CD4-positive, alpha-beta T cell treated with Interferon alpha-2 for 1 hour (primary cell): ENCODE data around the gene ANKMY2.
"Not testable (repeated sequence)": the region's sequence is repeated elsewhere in the genome, so short reads cannot be mapped to it uniquely, and the experiment has no call there.

Experiments
- DNase-seq, 2 donors: peaks; one replicate each; pipeline ENCODE4 v3.0.0-alpha.2; 2020 to 2022

ANKMY2 gene

GRCh38 chr7:16645593-16646471 lies at the start of gene ANKMY2, which contains the start of gene BZW2:
ANKMY2 (minus strand) TSS chr7:16645754; CDS start chr7:16645573, 181 bp downstream.
BZW2 (plus strand) TSS chr7:16646181; CDS start chr7:16665444, 19,263 bp downstream.
- peak; percentile 94 for DNase-seq

- no peak for DNase-seq
Observed at GRCh38 chr7:16694806-16695205, 49.3 kb upstream of the ANKMY2 start.

- DNase-seq: no peak
Observed at GRCh38 chr7:16693601-16694318, 48.2 kb upstream of the ANKMY2 start.

GRCh38 chr7:16691241-16691640 lies 45.7 kb upstream of the ANKMY2 start:
- DNase-seq: no peak

- no peak for DNase-seq
Observed at GRCh38 chr7:16688249-16688648, 42.7 kb upstream of the ANKMY2 start.

GRCh38 chr7:16685535-16685934 lies 40.0 kb upstream of the ANKMY2 start:
- no peak for DNase-seq

- DNase-seq: peak in 1 of 2 donors; percentile 5
Observed at GRCh38 chr7:16684935-16685334, 39.4 kb upstream of the ANKMY2 start.

- not testable (repeated sequence) for DNase-seq
Observed at GRCh38 chr7:16678645-16679566, 33.4 kb upstream of the ANKMY2 start.

- no peak for DNase-seq
Observed at GRCh38 chr7:16677978-16678494, 32.5 kb upstream of the ANKMY2 start.

GRCh38 chr7:16675277-16675676 lies 29.7 kb upstream of the ANKMY2 start:
- no peak for DNase-seq

GRCh38 chr7:16671811-16672210 lies 26.3 kb upstream of the ANKMY2 start:
- no peak for DNase-seq

- DNase-seq: no peak
Observed at GRCh38 chr7:16670731-16671344, 25.3 kb upstream of the ANKMY2 start.

- no peak for DNase-seq
Observed at GRCh38 chr7:16670021-16670420, 24.5 kb upstream of the ANKMY2 start.

- no peak for DNase-seq
Observed at GRCh38 chr7:16669581-16669980, 24.0 kb upstream of the ANKMY2 start.

GRCh38 chr7:16668978-16669377 lies 23.4 kb upstream of the ANKMY2 start:
- DNase-seq: no peak

GRCh38 chr7:16668049-16668858 lies 22.7 kb upstream of the ANKMY2 start:
- peak in 1 of 2 donors; percentile 65 for DNase-seq

- DNase-seq: no peak
Observed at GRCh38 chr7:16667355-16667754, 21.8 kb upstream of the ANKMY2 start.

GRCh38 chr7:16661924-16662323 lies 16.4 kb upstream of the ANKMY2 start:
- DNase-seq: no peak

- no peak for DNase-seq
Observed at GRCh38 chr7:16660702-16661464, 15.3 kb upstream of the ANKMY2 start.

GRCh38 chr7:16659854-16660497 lies 14.4 kb upstream of the ANKMY2 start:
- not testable (repeated sequence) for DNase-seq
